SU-DHL-6 (cell line): ENCODE data around the gene CRYZ.
"Not testable (repeated sequence)": the region's sequence is repeated elsewhere in the genome, so short reads cannot be mapped to it uniquely, and the experiment has no call there.

Experiments used
- H2AFZ ChIP-seq: fragments of 200-600 bp; sonication (generic); 2 replicates; pipeline ENCODE4 v1.6.1; 2014; ENCODE audit warnings: low read depth, mild to moderate bottlenecking, moderate library complexity, mixed read lengths, antibody characterized with exemption, low read length; ENCODE audit not compliant: severe bottlenecking
- H3F3A ChIP-seq: fragments of 200-600 bp; shearing (Covaris generic); 2 replicates; pipeline ENCODE4 v1.6.0; 2016; ENCODE audit warnings: antibody characterized with exemption, mild to moderate bottlenecking; ENCODE audit not compliant: insufficient read depth
- H3K27ac ChIP-seq: fragments of 200-600 bp; sonication (generic); 2 replicates; pipeline ENCODE4 v1.5.1; 2016; ENCODE audit warnings: low read depth, mild to moderate bottlenecking, low read length, moderate library complexity, mixed read lengths
- H3K27me3 ChIP-seq: fragments of 200-600 bp; sonication (generic), shearing (Covaris generic); 2 replicates; pipeline ENCODE4 v1.6.0; 2014; ENCODE audit warnings: mild to moderate bottlenecking, low read length
- H3K36me3 ChIP-seq: fragments of 200-600 bp; sonication (generic); 2 replicates; pipeline ENCODE4 v1.6.1; 2014; ENCODE audit warnings: mild to moderate bottlenecking, low read length, mixed read lengths
- H3K4me2 ChIP-seq: fragments of 300-600, 200-600 bp; shearing (Covaris generic), sonication (generic); 2 replicates; pipeline ENCODE4 v1.6.0; 2014; ENCODE audit warnings: low read length, low read depth, mild to moderate bottlenecking; ENCODE audit not compliant: poor library complexity, severe bottlenecking
- H3K4me3 ChIP-seq: fragments of 200-600 bp; sonication (generic); 2 replicates; pipeline ENCODE4 v1.5.1; 2014; ENCODE audit warnings: antibody characterized with exemption, low read length, mild to moderate bottlenecking, mixed read lengths; ENCODE audit not compliant: insufficient read depth, poor library complexity, severe bottlenecking
- H3K79me2 ChIP-seq: fragments of 200-600 bp; sonication (generic); 2 replicates; pipeline ENCODE4 v1.6.1; 2014; ENCODE audit warnings: mild to moderate bottlenecking, low read length, moderate library complexity; ENCODE audit not compliant: insufficient read depth
- H3K9ac ChIP-seq: fragments of 200-600 bp; sonication (generic); 2 replicates; pipeline ENCODE4 v1.7.0; 2014; ENCODE audit warnings: mild to moderate bottlenecking, low read length
- H3K9me2 ChIP-seq: fragments of 200-600 bp; sonication (generic); replicated peaks from 2 replicates; pipeline ENCODE4 v1.6.1; 2014; ENCODE audit warnings: low read length; ENCODE audit not compliant: insufficient read depth
- H3K9me3 ChIP-seq: fragments of 200-600 bp; sonication (generic); 2 replicates; pipeline ENCODE4 v1.6.1; 2014; ENCODE audit warnings: low read length, mixed read lengths; ENCODE audit not compliant: insufficient read depth
- H4K20me1 ChIP-seq: fragments of 200-600 bp; sonication (generic); 2 replicates; pipeline ENCODE4 v1.6.1; 2014; ENCODE audit warnings: low read depth, mild to moderate bottlenecking, antibody characterized with exemption, low read length, moderate library complexity, mixed read lengths
- EZH2phosphoT487 ChIP-seq: fragments of 200-600 bp; sonication (generic), shearing (Covaris generic); conservative IDR thresholded peaks from 2 replicates; pipeline ENCODE4 v1.6.1; 2018; ENCODE audit warnings: mild to moderate bottlenecking, antibody characterized with exemption, low read length, moderate library complexity, mixed read lengths
- TF ChIP-seq, protein P1 (sequence below): fragments of 200-600 bp; sonication (generic); IDR thresholded peaks from one replicate; pipeline ENCODE4 v1.5.1; 2017; ENCODE audit warnings: antibody characterized with exemption, mild to moderate bottlenecking, low read length, moderate library complexity; ENCODE audit not compliant: insufficient read depth, poor library complexity, severe bottlenecking

The CRYZ gene

DNA sequence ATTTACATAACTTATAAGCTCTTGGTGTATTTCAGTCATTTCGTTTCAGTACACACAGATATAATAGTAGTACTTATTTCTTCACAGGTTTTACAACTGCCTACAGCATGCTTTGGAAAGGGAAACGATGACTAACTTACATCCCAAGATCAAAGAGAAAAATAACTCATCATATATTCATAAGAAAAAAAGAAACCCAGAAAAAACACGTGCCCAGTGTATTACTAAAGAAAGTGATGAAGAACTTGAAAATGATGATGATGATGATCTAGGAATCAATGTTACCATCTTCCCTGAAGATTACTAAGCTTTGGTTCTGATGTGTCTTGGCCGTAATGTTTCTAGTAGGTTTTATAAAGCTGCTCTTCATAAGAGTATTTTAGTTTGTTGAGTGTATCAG is 31.0 kb upstream of the CRYZ start:
- no peak overlapping the region for H2AFZ ChIP-seq
- no peaks in the 10 kb centered on the region; the same call in 1 of the 2 replicates for H3F3A ChIP-seq
- TF ChIP-seq EZH2phosphoT487, result no peak
- TF ChIP-seq, protein P1, sequence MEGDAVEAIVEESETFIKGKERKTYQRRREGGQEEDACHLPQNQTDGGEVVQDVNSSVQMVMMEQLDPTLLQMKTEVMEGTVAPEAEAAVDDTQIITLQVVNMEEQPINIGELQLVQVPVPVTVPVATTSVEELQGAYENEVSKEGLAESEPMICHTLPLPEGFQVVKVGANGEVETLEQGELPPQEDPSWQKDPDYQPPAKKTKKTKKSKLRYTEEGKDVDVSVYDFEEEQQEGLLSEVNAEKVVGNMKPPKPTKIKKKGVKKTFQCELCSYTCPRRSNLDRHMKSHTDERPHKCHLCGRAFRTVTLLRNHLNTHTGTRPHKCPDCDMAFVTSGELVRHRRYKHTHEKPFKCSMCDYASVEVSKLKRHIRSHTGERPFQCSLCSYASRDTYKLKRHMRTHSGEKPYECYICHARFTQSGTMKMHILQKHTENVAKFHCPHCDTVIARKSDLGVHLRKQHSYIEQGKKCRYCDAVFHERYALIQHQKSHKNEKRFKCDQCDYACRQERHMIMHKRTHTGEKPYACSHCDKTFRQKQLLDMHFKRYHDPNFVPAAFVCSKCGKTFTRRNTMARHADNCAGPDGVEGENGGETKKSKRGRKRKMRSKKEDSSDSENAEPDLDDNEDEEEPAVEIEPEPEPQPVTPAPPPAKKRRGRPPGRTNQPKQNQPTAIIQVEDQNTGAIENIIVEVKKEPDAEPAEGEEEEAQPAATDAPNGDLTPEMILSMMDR, result no peak
- H3K9me3 ChIP-seq, result no peaks in the 10 kb centered on the region
- no peaks in the 10 kb centered on the region for H3K27me3 ChIP-seq
- H4K20me1 ChIP-seq, result no peaks in the 10 kb centered on the region
- no peak overlapping the region for H3K27ac ChIP-seq
- no peak overlapping the region for H3K9ac ChIP-seq
- no peak overlapping the region for H3K4me2 ChIP-seq
- H3K9me2 ChIP-seq, result no peaks in the 10 kb centered on the region
- no peak overlapping the region for H3K4me3 ChIP-seq
- H3K36me3 ChIP-seq, result peaks cover 15% of the 10 kb centered on the region
- no peaks in the 10 kb centered on the region for H3K79me2 ChIP-seq

DNA sequence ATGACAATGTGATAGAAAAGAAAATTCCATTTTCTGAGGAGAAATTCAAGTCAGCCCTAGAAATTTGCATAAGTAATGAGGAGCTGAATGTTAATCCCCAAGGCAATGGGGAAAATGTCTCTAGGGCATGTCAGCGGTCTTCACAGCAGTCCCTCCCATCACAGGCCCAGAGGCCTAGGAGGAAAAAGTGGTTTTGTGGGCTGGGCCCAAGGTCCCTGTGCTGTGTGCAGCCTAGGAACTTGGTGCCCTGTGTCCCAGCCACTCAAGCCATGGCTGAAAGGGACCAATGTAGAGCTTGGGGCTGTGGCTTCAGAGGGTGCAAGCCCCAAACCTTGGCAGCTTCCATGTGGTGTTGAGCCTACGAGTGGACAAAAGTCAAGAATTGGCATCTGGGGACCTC is 23.8 kb upstream of the CRYZ start:
- H3K9me3 ChIP-seq, H2AFZ ChIP-seq, H3K9me2 ChIP-seq, H3K4me3 ChIP-seq, H3K4me2 ChIP-seq, H3K79me2 ChIP-seq, H3K27ac ChIP-seq, H3K27me3 ChIP-seq, H4K20me1 ChIP-seq, H3K9ac ChIP-seq, H3F3A ChIP-seq: not testable (repeated sequence)
- H3K36me3 ChIP-seq, result peaks cover 61% of the 10 kb centered on the region

DNA sequence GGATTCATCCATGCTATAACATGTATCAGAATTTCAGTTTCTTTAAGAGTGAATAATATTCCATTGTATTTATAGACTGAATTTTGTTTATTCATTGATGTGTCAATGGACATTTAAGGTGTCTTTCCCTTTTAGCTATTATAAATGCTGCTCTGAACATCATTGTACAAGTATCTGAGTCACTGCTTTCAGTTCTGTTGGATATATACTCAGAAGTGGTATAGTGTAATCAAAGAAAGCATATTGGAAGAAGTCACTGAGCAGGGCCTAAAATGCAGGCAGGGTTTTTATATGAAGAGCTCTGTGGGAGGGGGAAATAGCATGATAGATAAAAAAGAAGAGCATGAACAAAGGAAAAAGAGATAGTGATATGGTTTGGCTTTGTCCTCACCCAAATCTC is 22.6 kb upstream of the CRYZ start:
- Histone ChIP-seq H2AFZ (no peak overlapping the region), H3K4me3 (no peak overlapping the region), H3K9ac (no peak overlapping the region), H3K4me2 (no peak overlapping the region), H3K9me3 (0 out of 2 replicates have a peak, but pooled peaks cover 3% of the 10 kb centered on the region), H3K9me2 (no peaks in the 10 kb centered on the region), H3F3A (no peaks in the 10 kb centered on the region), H3K27me3 (no peaks in the 10 kb centered on the region), H3K27ac (no peak overlapping the region), H4K20me1 (no peaks in the 10 kb centered on the region), H3K36me3 (peaks cover 52% of the 10 kb centered on the region), H3K79me2 (no peaks in the 10 kb centered on the region)
- TF ChIP-seq, protein P1, result no peak
- no peak for TF ChIP-seq EZH2phosphoT487

DNA sequence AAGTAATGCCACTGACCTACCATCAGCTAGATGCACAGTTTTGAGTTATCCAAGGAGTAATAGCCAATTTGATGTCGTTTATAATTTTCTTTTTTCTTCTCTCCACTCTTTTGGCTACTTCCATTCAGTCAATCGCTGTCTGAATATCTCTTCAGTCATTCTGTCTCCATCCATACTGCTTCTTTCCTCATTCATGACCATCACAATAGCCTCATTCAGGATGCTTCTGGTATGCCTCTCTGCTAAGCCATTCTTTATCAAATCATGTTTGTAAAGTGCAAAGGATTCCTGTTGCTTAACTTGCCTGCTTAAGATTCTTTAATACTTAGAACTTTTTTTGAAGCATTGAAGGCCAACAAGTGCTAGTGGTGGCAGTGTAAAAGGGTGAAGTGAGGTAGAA is 20.3 kb upstream of the CRYZ start:
- H2AFZ ChIP-seq, result no peak overlapping the region
- no peaks in the 10 kb centered on the region for H3K27me3 ChIP-seq
- no peak overlapping the region for H3K4me2 ChIP-seq
- TF ChIP-seq EZH2phosphoT487, result no peak
- TF ChIP-seq, protein P1, result no peak
- H3K27ac ChIP-seq, result no peak overlapping the region
- H3K9me3 ChIP-seq, result 0 out of 2 replicates have a peak, but pooled peaks cover 3% of the 10 kb centered on the region
- no peaks in the 10 kb centered on the region for H3F3A ChIP-seq
- no peaks in the 10 kb centered on the region for H3K79me2 ChIP-seq
- no peaks in the 10 kb centered on the region for H3K9me2 ChIP-seq
- peaks cover 47% of the 10 kb centered on the region for H3K36me3 ChIP-seq
- no peak overlapping the region for H3K4me3 ChIP-seq
- no peak overlapping the region for H3K9ac ChIP-seq
- no peaks in the 10 kb centered on the region for H4K20me1 ChIP-seq
